Aorta (tissue), 5 donors: ENCODE results near the gene UTP14C. TPM values are rescaled to one million over a fixed set of nuclear protein-coding genes. Genes with fewer than 3 reads are reported as not detected.
"Not testable (repeated sequence)": the region's sequence is repeated elsewhere in the genome, so short reads cannot be mapped to it uniquely, and the experiment has no call there.

Experiments
- ATAC-seq: fragments of 200-7000 bp; cut with Tn5 transposase; one replicate; pipeline ENCODE4 v1.9.1; 2022; ENCODE audit warnings: moderate library complexity; ENCODE audit not compliant: low FRiP score
- DNase-seq, 2 donors: peaks; one replicate each; pipeline ENCODE4 v3.0.0-alpha.2; 2020
- H3K27ac ChIP-seq, 2 donors: one replicate each; pipeline ENCODE4 v1.5.1; 2013; ENCODE audit warnings: low read length in 2 of 2, mild to moderate bottlenecking in 2 of 2, moderate library complexity in 2 of 2, control low read depth in 1 of 2, inconsistent platforms in 1 of 2, low read depth in 1 of 2
- H3K27me3 ChIP-seq, 2 donors: one replicate each; pipeline ENCODE4 v1.6.1; 2013; ENCODE audit warnings: control low read depth in 1 of 2, low read length in 1 of 2, mild to moderate bottlenecking in 1 of 2, moderate library complexity in 1 of 2; ENCODE audit not compliant: insufficient read depth in 2 of 2, control insufficient read depth in 1 of 2
- H3K36me3 ChIP-seq, 2 donors: one replicate each; pipeline ENCODE4 v1.6.1; 2013; ENCODE audit warnings: control low read depth in 1 of 2, low read length in 1 of 2, mild to moderate bottlenecking in 1 of 2; ENCODE audit not compliant: insufficient read depth in 2 of 2, control insufficient read depth in 1 of 2
- H3K4me1 ChIP-seq, 2 donors: one replicate each; pipeline ENCODE4 v1.6.1; 2013; ENCODE audit warnings: low read length in 2 of 2, control low read depth in 1 of 2, mild to moderate bottlenecking in 1 of 2, moderate library complexity in 1 of 2; ENCODE audit not compliant: insufficient read depth in 2 of 2, control insufficient read depth in 1 of 2
- H3K4me3 ChIP-seq, 2 donors: one replicate each; pipeline ENCODE4 v1.5.1; 2013; ENCODE audit warnings: low read length in 2 of 2, control low read depth in 1 of 2, mild to moderate bottlenecking in 1 of 2
- H3K9me3 ChIP-seq: one replicate; pipeline ENCODE4 v1.6.1; 2013; ENCODE audit warnings: mild to moderate bottlenecking, low read length; ENCODE audit not compliant: control insufficient read depth
- WGBS, 2 donors: extraction: QIAGEN DNeasy Blood & Tissue Kit; methylation state at CpG; one replicate each; pipeline ENCODE4 v1.1.7; 2013; 5-methylcytosine and 5-hydroxymethylcytosine counted together
- intact Hi-C, 2 donors: fragments of 100-400 bp; cut with DNase I; formaldehyde crosslinking; loops; one replicate each; pipeline versions ENCODE4 v1.14.2 to v1.15.0; 2022
- polyA plus RNA-seq, 2 donors: library from polyadenylated mRNA; stranded (reverse); fragments of 200-250 nt; gene quantifications; one replicate each; pipeline ENCODE4 v1.2.3, GENCODE V29; 2013
- total RNA-seq, 2 donors: library from RNA; stranded (reverse); fragmentation: NEBNext Ultra II Directional; extraction: Animal tissue kit (Norgen Biotek cat#: 25700); gene quantifications; one replicate each; pipeline ENCODE4 v1.2.1, GENCODE V29; 2021
- donor health status: healthy with polysubstance abuse.
- donor health status: Bipolar disorder and iron deficiency.
- donor health status: DM: no; HTN: no; CAD: no.
- donor health status: DM: no; HTN: no; CAD: no.
- donor health status: DM: yes; HTN: yes; CAD: no.

Gene UTP14C
- total and polyA plus RNA-seq, 4 donors, result 4.4 to 18.0 (median 11.3) TPM

DNA sequence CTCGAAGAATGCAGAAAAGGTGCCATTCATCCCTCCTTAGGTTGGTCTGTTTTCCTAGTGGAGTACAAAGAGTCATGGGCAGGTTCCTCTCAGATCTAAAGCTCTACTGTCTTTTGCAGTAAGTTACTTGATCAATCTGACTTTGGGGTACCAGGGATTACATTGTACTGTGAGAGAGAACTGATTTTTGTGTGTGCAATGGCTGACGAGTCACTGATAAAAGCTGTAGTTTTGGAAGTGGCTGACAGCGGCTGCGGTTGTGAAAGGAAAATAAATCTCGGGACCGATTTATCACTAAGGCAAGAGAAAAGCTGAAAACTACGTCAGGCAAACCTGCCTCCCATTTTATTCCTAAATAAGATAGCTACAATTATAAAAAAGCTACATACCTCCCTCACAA is 26.9 kb downstream of the UTP14C start:
- DNase-seq (no peak), ATAC-seq (no peak)
- Histone ChIP-seq H3K9me3 (peaks cover 1% of the 10 kb centered on the region), H3K4me1 (no peaks in the 10 kb centered on the region), H3K36me3 (no peaks in the 10 kb centered on the region), H3K4me3 (no peak overlapping the region), H3K27me3 (no peaks in the 10 kb centered on the region), H3K27ac (no peak overlapping the region)
- 62 to 66% methylated on average over 7 of the region's 7 CpGs for WGBS, 2 donors
- intact Hi-C loops, result no loop called here

DNA sequence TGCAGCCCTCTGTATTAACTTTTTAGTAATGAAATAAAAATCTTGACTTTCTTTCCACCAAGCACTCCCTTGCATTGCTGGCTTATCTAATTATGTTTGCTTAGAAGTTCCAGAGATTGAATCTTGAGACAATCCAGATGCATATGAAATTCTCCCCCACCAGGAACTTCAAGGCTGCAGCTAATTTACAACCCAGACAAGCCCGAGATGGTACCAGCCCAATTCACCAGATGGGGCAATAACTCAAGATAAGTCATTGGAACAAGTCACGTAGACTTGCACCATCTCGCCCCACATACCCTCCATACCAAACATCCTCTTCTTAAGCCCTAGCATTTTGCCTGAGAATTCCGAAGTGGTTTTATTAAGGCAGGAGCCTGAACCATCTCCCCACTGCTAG is 29.0 kb downstream of the UTP14C start:
- no peak overlapping the region for H3K27ac ChIP-seq
- DNase-seq (no peak), ATAC-seq (no peak)
- no peaks in the 10 kb centered on the region for H3K36me3 ChIP-seq
- H3K4me1 ChIP-seq, result no peaks in the 10 kb centered on the region
- no peaks in the 10 kb centered on the region for H3K27me3 ChIP-seq
- 73 to 80% methylated on average over 4 of the region's 4 CpGs for WGBS, 2 donors
- no peak overlapping the region for H3K4me3 ChIP-seq
- peaks cover 1% of the 10 kb centered on the region for H3K9me3 ChIP-seq
- intact Hi-C loops, result no loop called here

DNA sequence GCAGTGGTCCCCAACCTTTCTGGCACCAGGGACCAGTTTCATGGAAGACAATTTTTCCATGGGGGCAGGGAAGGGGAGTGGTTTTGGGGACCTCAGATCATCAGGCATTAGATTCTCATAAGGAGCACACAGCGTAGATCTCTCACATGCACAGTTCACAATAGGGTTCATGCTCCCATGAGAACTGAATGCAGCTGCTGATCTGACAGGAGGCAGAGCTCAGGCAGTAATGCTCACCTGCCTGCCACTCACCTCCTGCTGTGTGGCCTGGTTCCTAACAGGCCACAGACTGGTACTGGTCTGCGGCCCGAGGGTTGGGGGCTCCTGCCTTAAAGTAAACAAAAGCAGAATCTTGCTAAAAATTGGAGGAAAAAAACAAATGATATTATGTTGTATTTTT is 36.6 kb downstream of the UTP14C start:
- intact Hi-C loops, result loop anchor here in 1 of 2 donors (10.0 kb wide), 1 partner anchor 64 kb away; the partner anchor contains the start of gene NEK5
- H3K4me1 ChIP-seq, H3K27me3 ChIP-seq, H3K36me3 ChIP-seq, H3K27ac ChIP-seq, DNase-seq, H3K9me3 ChIP-seq, ATAC-seq, H3K4me3 ChIP-seq: not testable (repeated sequence)
- WGBS, 2 donors, result 92 to 95% methylated on average over 3 of the region's 3 CpGs

DNA sequence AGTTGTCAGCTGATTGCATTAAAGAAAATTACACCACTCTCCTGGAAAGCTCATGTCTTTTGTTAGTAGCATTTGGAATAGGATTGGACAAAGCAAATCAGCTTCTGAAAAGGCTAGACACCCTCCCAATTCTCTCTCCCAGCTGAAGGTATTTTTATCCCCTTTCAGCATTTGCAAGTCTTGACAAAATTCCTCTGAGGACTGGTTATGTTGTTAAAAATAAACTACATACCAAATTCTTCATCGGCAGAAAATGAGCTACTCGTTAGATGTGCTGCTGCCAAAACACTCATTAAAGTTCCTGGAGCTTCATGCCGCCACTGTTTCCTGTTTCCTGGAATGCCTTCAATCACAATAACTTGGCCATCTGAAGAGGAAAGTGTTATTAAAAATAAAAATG is 37.1 kb downstream of the UTP14C start:
- DNase-seq, result no peak
- Histone ChIP-seq H3K4me3 (no peak overlapping the region), H3K4me1 (no peaks in the 10 kb centered on the region), H3K9me3 (no peaks in the 10 kb centered on the region), H3K27ac (no peak overlapping the region), H3K36me3 (no peaks in the 10 kb centered on the region), H3K27me3 (no peaks in the 10 kb centered on the region)
- 1 to 9% methylated on average over 3 of the region's 3 CpGs for WGBS, 2 donors
- ATAC-seq, result no peak
- intact Hi-C loops, result loop anchor here in 1 of 2 donors (10.0 kb wide), 1 partner anchor 63 kb away; the partner anchor contains the start of gene NEK5

DNA sequence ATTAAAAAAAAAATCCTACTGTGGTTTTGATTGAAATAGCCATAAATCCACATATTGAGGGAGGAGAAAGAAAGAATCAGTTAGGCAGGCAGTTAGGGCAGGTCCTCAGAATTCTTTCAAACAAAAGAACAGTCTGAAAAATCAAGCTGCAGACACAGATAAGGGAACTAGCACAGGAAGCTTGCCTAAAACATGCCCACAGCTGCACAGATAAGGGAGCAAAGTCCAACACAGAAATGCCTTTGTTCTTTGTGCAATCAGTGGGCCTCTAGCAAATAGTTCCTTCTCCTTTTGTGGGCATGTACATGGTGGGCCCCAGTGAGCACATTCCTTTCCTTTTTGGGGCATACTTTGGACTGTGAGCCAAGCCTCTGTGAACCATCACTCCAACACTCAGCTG is 42.7 kb downstream of the UTP14C start:
- H3K9me3 ChIP-seq, result peaks cover 4% of the 10 kb centered on the region
- ATAC-seq (no peak), DNase-seq (no peak)
- H3K36me3 ChIP-seq, result no peaks in the 10 kb centered on the region
- H3K27ac ChIP-seq, result no peak overlapping the region
- H3K4me3 ChIP-seq, result no peak overlapping the region
- intact Hi-C loops, result loop anchor here in 1 of 2 donors (10.0 kb wide), 1 partner anchor 58 kb away; the partner anchor contains the start of gene NEK5
- H3K4me1 ChIP-seq, result no peaks in the 10 kb centered on the region
- H3K27me3 ChIP-seq, result peaks cover 0 to 1% of the 10 kb centered on the region in 2 donors

DNA sequence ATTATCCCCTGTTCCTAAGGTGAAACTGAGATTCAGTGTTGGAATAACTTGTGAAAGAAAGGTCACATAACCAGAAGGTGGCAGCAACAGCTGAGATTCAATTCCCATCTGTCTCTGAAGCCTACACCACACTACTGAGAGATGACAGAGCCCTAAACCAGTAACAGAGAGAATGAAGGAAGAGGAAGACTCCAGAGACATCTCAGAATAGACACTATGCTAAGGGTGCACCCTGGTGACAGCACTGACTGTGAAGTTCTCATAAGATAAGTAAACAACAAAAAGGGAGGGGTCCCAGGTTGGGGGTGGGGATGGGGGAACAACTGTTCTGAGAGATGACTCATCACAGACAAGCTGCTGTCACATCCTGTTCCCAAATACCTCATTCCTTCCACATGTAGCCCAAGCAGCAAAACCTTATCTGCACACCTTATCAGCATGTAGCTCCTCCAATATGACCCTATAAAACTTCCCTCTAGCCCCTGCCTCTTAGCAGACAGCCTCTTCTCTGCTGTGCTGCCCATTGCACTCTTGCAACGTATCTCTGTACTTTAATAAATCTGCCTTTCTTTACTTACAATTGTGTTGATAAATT is 46.5 kb downstream of the UTP14C start:
- 82 to 91% methylated on average over 1 of the region's 1 CpG for WGBS, 2 donors
- Histone ChIP-seq H3K4me3 (no peak overlapping the region), H3K36me3 (no peaks in the 10 kb centered on the region), H3K27ac (no peak overlapping the region), H3K9me3 (peaks cover 4% of the 10 kb centered on the region), H3K27me3 (peaks cover 0 to 1% of the 10 kb centered on the region in 2 donors), H3K4me1 (no peaks in the 10 kb centered on the region)
- intact Hi-C loops, result no loop called here
- ATAC-seq (no peak), DNase-seq (no peak)

Other genes starting within 250 kb of the UTP14C start
- 10 to 100 TPM; 11.8 to 13.5 TPM for gene DHRS12, start 220.5 kb upstream of the UTP14C start, total RNA-seq
- 10 to 100 TPM; 15.4 to 23.5 TPM for gene DHRS12, start 220.5 kb upstream of the UTP14C start, polyA plus RNA-seq
- under 1 TPM; 0.16 to 0.57 TPM for gene TMEM272, start 179.5 kb upstream of the UTP14C start, total RNA-seq
- gene TMEM272, start 179.5 kb upstream of the UTP14C start, polyA plus RNA-seq, result under 1 TPM in 1 of 2 donors, not detected in 1; 0.03 TPM
- not detected for gene CCDC70, start 162.7 kb upstream of the UTP14C start, total RNA-seq
- gene CCDC70, start 162.7 kb upstream of the UTP14C start, polyA plus RNA-seq, result not detected
- gene ATP7B, start 13.2 kb upstream of the UTP14C start, total RNA-seq, result 1 to 10 TPM; 9.7 to 9.8 TPM
- gene ATP7B, start 13.2 kb upstream of the UTP14C start, polyA plus RNA-seq, result 1 to 10 TPM in 1 of 2 donors, under 1 TPM in 1; 0.75 to 3.0 TPM
- 10 to 100 TPM; 29.9 to 32.5 TPM for gene ALG11, start 12.3 kb upstream of the UTP14C start, total RNA-seq
- gene ALG11, start 12.3 kb upstream of the UTP14C start, polyA plus RNA-seq, result 1 to 10 TPM; 7.1 to 7.6 TPM
- gene NEK5, start 104.4 kb downstream of the UTP14C start, total RNA-seq, result 1 to 10 TPM in 1 of 2 donors, under 1 TPM in 1; 0.58 to 1.4 TPM
- under 1 TPM in 1 of 2 donors, not detected in 1; 0.15 TPM for gene NEK5, start 104.4 kb downstream of the UTP14C start, polyA plus RNA-seq
- 10 to 100 TPM; 14.0 to 23.7 TPM for gene NEK3, start 134.9 kb downstream of the UTP14C start, total RNA-seq
- gene NEK3, start 134.9 kb downstream of the UTP14C start, polyA plus RNA-seq, result 10 to 100 TPM in 1 of 2 donors, 1 to 10 TPM in 1; 4.9 to 70.0 TPM